ENCODE data around the gene RELA.

Gene RELA

DNA sequence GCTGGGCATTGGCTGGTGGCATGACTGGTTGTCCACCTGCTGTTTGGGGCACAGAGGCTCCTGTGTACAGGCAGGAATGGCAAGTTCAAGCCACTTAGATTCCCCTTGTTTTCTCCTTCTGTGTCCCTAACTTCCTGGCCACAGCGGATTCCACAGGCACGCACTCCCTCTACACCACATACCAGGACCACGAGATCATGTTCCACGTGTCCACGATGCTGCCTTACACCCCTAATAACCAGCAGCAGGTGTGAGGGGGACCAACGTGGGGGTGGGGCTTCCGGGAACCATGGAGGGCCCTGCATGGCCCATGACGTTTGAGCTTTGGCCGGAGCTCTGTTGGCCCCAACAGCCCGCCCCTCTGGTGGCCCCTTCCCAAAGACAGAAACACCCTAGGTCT, 17.0 kb downstream of the RELA start:
- H3K4me1 ChIP-seq, result no peaks in the 10 kb centered on the region
- no peak overlapping the region for H3K4me3 ChIP-seq (ENCODE audit: low read depth, low read length)
- TF ChIP-seq, protein P1, sequence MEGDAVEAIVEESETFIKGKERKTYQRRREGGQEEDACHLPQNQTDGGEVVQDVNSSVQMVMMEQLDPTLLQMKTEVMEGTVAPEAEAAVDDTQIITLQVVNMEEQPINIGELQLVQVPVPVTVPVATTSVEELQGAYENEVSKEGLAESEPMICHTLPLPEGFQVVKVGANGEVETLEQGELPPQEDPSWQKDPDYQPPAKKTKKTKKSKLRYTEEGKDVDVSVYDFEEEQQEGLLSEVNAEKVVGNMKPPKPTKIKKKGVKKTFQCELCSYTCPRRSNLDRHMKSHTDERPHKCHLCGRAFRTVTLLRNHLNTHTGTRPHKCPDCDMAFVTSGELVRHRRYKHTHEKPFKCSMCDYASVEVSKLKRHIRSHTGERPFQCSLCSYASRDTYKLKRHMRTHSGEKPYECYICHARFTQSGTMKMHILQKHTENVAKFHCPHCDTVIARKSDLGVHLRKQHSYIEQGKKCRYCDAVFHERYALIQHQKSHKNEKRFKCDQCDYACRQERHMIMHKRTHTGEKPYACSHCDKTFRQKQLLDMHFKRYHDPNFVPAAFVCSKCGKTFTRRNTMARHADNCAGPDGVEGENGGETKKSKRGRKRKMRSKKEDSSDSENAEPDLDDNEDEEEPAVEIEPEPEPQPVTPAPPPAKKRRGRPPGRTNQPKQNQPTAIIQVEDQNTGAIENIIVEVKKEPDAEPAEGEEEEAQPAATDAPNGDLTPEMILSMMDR (IDR thresholded peaks at IDR 0.05), result no peak
- H3K36me3 ChIP-seq (ENCODE audit: control insufficient read depth, insufficient read depth, low read length), result no peaks in the 10 kb centered on the region
- no peak overlapping the region for H3K9ac ChIP-seq
- H2AFZ ChIP-seq, result no peak overlapping the region
- no peaks in the 10 kb centered on the region for H3K27me3 ChIP-seq (ENCODE audit: control insufficient read depth, insufficient read depth, low read length)
- no peaks in the 10 kb centered on the region for H3K79me2 ChIP-seq
- no peak overlapping the region for H3K4me2 ChIP-seq (ENCODE audit: low read length)
- H3K9me3 ChIP-seq (ENCODE audit: control insufficient read depth, low read length), result no peaks in the 10 kb centered on the region
- no peak overlapping the region for H3K27ac ChIP-seq

DNA sequence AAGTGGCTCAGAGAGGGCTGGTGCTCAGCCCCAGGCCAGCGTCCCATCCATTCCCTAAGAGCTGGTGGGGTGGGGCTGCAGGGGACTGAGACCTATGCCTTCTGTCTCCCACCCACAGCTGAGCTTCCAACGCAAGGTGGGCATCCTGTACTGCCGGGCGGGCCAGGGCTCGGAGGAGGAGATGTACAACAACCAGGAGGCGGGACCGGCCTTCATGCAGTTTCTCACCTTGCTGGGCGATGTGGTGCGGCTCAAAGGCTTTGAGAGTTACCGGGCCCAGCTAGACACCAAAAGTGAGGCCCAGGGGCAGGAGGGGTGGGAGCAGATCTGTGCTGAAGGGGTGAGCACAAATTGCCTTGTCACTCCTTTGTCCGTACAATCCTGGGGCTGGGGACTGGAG, 17.9 kb downstream of the RELA start:
- Histone ChIP-seq H3K4me3 (ENCODE audit: low read depth, low read length) (no peak overlapping the region), H3K36me3 (ENCODE audit: control insufficient read depth, insufficient read depth, low read length) (no peaks in the 10 kb centered on the region), H3K79me2 (no peaks in the 10 kb centered on the region), H3K27me3 (ENCODE audit: control insufficient read depth, insufficient read depth, low read length) (no peaks in the 10 kb centered on the region), H3K4me1 (no peaks in the 10 kb centered on the region), H3K27ac (no peak overlapping the region), H3K4me2 (ENCODE audit: low read length) (no peak overlapping the region), H3K9me3 (ENCODE audit: control insufficient read depth, low read length) (no peaks in the 10 kb centered on the region), H3K9ac (no peak overlapping the region), H2AFZ (no peak overlapping the region)
- TF ChIP-seq, protein P1 (IDR thresholded peaks at IDR 0.05), result no peak

DNA sequence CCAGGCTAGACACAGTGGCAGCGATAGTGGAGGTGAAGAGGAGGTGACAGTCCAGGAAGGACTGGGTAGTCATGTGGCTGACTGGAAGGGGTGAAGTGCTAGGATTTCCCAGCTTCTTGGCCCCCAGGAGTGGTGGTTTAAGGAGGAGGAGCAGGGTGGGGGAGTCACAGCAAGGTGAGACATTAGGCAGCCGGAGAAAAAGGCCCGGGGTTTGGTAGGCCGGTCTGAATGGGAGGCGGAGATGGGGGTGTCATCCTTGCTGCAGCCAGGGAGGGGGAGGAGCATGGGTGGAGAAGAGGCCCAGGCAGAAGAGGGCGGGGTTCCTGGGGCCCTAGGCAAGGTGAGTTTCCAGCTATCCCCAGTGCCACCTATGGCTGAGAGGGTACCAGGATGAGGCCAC, 18.7 kb downstream of the RELA start:
- H3K4me1 ChIP-seq, result no peaks in the 10 kb centered on the region
- no peaks in the 10 kb centered on the region for H3K9me3 ChIP-seq (ENCODE audit: control insufficient read depth, low read length)
- H3K4me2 ChIP-seq (ENCODE audit: low read length), result no peak overlapping the region
- H3K79me2 ChIP-seq, result no peaks in the 10 kb centered on the region
- TF ChIP-seq, protein P1 (IDR thresholded peaks at IDR 0.05), result no peak
- no peak overlapping the region for H3K4me3 ChIP-seq (ENCODE audit: low read depth, low read length)
- no peak overlapping the region for H2AFZ ChIP-seq
- H3K9ac ChIP-seq, result no peak overlapping the region
- no peaks in the 10 kb centered on the region for H3K27me3 ChIP-seq (ENCODE audit: control insufficient read depth, insufficient read depth, low read length)
- H3K36me3 ChIP-seq (ENCODE audit: control insufficient read depth, insufficient read depth, low read length), result no peaks in the 10 kb centered on the region
- no peak overlapping the region for H3K27ac ChIP-seq

DNA sequence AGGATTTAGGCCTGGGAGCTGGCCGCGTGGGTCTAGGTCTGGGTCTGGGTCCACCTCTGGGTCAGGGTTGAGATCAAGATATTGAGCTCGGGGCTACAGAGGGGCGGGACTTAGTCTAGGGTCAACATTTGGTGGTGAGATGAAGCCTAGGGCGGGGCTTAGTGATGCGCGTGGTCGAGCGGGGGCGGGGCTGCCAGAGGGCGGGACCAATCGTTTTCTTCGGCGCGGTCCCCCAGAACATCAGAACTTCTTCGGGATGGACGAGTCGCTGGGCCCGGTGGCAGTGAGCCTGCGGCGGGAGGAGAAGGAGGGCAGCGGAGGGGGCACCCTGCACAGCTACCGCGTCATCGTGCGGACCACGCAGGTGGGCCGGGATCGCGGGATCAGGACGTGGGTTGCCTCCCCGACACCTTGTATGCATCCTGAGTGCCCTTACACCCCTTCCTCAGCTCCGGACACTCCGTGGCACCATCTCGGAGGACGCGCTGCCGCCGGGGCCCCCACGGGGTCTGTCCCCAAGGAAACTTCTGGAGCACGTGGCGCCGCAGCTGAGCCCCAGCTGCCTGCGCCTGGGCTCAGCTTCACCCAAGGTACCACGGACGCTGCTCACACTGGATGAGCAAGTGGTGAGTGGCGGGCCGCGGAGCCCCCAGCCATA, 20.6 kb downstream of the RELA start:
- no peaks in the 10 kb centered on the region for H3K4me1 ChIP-seq
- TF ChIP-seq, protein P1 (IDR thresholded peaks at IDR 0.05), result no peak
- no peak overlapping the region for H3K4me2 ChIP-seq (ENCODE audit: low read length)
- H3K79me2 ChIP-seq, result no peaks in the 10 kb centered on the region
- no peak overlapping the region for H3K9ac ChIP-seq
- no peaks in the 10 kb centered on the region for H3K36me3 ChIP-seq (ENCODE audit: control insufficient read depth, insufficient read depth, low read length)
- H3K4me3 ChIP-seq (ENCODE audit: low read depth, low read length), result no peak overlapping the region
- H3K27ac ChIP-seq, result no peak overlapping the region
- no peaks in the 10 kb centered on the region for H3K9me3 ChIP-seq (ENCODE audit: control insufficient read depth, low read length)
- no peaks in the 10 kb centered on the region for H3K27me3 ChIP-seq (ENCODE audit: control insufficient read depth, insufficient read depth, low read length)
- no peak overlapping the region for H2AFZ ChIP-seq
